Trophoblast cell (in vitro differentiated cells and primary cell): ENCODE data around the gene COL4A2.

Experiments
- DNase-seq, 2 donors: peaks; one replicate each; pipeline ENCODE4 v3.0.0-alpha.2; 2016
- H2AFZ ChIP-seq: 2 replicates; pipeline ENCODE4 v1.6.1; 2013; ENCODE audit warnings: low read length, moderate library complexity, mild to moderate bottlenecking; ENCODE audit not compliant: insufficient read depth, poor library complexity
- H2AK5ac ChIP-seq: 2 replicates; pipeline ENCODE4 v1.6.1; 2013; ENCODE audit warnings: mild to moderate bottlenecking, low read length
- H2BK120ac ChIP-seq: 2 replicates; pipeline ENCODE4 v1.6.1; 2013; ENCODE audit warnings: low read length, mild to moderate bottlenecking, moderate library complexity; ENCODE audit not compliant: insufficient read depth, poor library complexity
- H2BK12ac ChIP-seq: 2 replicates; pipeline ENCODE4 v1.6.1; 2013; ENCODE audit warnings: mild to moderate bottlenecking, low read length, moderate library complexity
- H2BK5ac ChIP-seq: 2 replicates; pipeline ENCODE4 v1.6.1; 2013; ENCODE audit warnings: low read length, low read depth, moderate library complexity, mild to moderate bottlenecking; ENCODE audit not compliant: poor library complexity
- H3K14ac ChIP-seq: 2 replicates; pipeline ENCODE4 v1.6.1; 2013; ENCODE audit warnings: mild to moderate bottlenecking, low read length
- H3K18ac ChIP-seq: 2 replicates; pipeline ENCODE4 v1.6.1; 2013; ENCODE audit warnings: mild to moderate bottlenecking, low read length
- H3K23ac ChIP-seq: 2 replicates; pipeline ENCODE4 v1.6.1; 2013; ENCODE audit warnings: low read length
- H3K27ac ChIP-seq: 2 replicates; pipeline ENCODE4 v1.5.1; 2013; ENCODE audit warnings: low read depth, mild to moderate bottlenecking, inconsistent platforms, low read length, moderate library complexity
- H3K27me3 ChIP-seq: 2 replicates; pipeline ENCODE4 v1.6.1; 2013; ENCODE audit warnings: inconsistent platforms, mild to moderate bottlenecking, low read length, moderate library complexity; ENCODE audit not compliant: insufficient read depth
- H3K36me3 ChIP-seq, 2 experiments: 1 replicate in 1 of 2; 2 replicates in 1 of 2; pipeline ENCODE4 v1.6.1; 2013; ENCODE audit warnings: low read length in 2 of 2, mild to moderate bottlenecking in 2 of 2, moderate library complexity in 1 of 2; ENCODE audit not compliant: insufficient read depth in 2 of 2, control insufficient read depth in 1 of 2
- H3K4ac ChIP-seq: 2 replicates; pipeline ENCODE4 v1.6.1; 2013; ENCODE audit warnings: low read depth, mild to moderate bottlenecking, low read length, moderate library complexity
- H3K4me1 ChIP-seq, 2 experiments: 1 replicate in 1 of 2; 2 replicates in 1 of 2; pipeline ENCODE4 v1.6.1; 2013; ENCODE audit warnings: low read length in 2 of 2, mild to moderate bottlenecking in 2 of 2, moderate library complexity in 1 of 2; ENCODE audit not compliant: insufficient read depth in 2 of 2, control insufficient read depth in 1 of 2
- H3K4me2 ChIP-seq: 2 replicates; pipeline ENCODE4 v1.6.1; 2013; ENCODE audit warnings: inconsistent platforms, mild to moderate bottlenecking, low read length, moderate library complexity
- H3K4me3 ChIP-seq: 2 replicates; pipeline ENCODE4 v1.5.1; 2013; ENCODE audit warnings: mild to moderate bottlenecking, low read depth, low read length, inconsistent platforms
- H3K79me1 ChIP-seq: one replicate; pipeline ENCODE4 v1.6.1; 2013; ENCODE audit warnings: low read length
- H3K79me2 ChIP-seq: 2 replicates; pipeline ENCODE4 v1.6.1; 2013; ENCODE audit warnings: low read length, mild to moderate bottlenecking; ENCODE audit not compliant: control insufficient read depth, insufficient read depth, poor library complexity
- H3K9ac ChIP-seq: 2 replicates; pipeline ENCODE4 v1.6.1; 2013; ENCODE audit warnings: mild to moderate bottlenecking, low read length
- H3K9me3 ChIP-seq: 2 replicates; pipeline ENCODE4 v1.6.1; 2013; ENCODE audit warnings: low read depth, mild to moderate bottlenecking, control low read depth, inconsistent platforms, low read length; ENCODE audit not compliant: insufficient read depth
- H4K12ac ChIP-seq: 2 replicates; pipeline ENCODE4 v1.6.1; 2013; ENCODE audit warnings: low read depth, mild to moderate bottlenecking, low read length, moderate library complexity
- H4K8ac ChIP-seq: 2 replicates; pipeline ENCODE4 v1.6.1; 2013; ENCODE audit warnings: low read depth, mild to moderate bottlenecking, low read length, moderate library complexity
- H4K91ac ChIP-seq: one replicate; pipeline ENCODE4 v1.6.1; 2013; ENCODE audit warnings: low read depth, mild to moderate bottlenecking, low read length, moderate library complexity
- WGBS: extraction: QIAGEN DNeasy Blood & Tissue Kit; methylation state at CpG from one replicate; pipeline ENCODE4 v1.1.7; 2013; ENCODE audit warnings: missing lambda C conversion rate; ENCODE audit not compliant: insufficient read length, insufficient coverage; ENCODE audit errors: extremely low coverage; 5-methylcytosine and 5-hydroxymethylcytosine counted together

Gene COL4A2

GRCh38 chr13:110483386-110483968 is 176.4 kb downstream of the COL4A2 start:
- Histone ChIP-seq H2BK120ac (no peak overlapping the region), H3K79me2 (peaks cover 6% of the 10 kb centered on the region), H3K79me1 (peaks cover 30% of the 10 kb centered on the region), H2AK5ac (no peak overlapping the region), H3K14ac (no peak overlapping the region), H2AFZ (no peak overlapping the region), H3K4me1 (peaks cover 35 to 36% of the 10 kb centered on the region in 2 experiments), H3K23ac (no peak overlapping the region), H3K36me3 (peaks cover 53 to 69% of the 10 kb centered on the region in 2 experiments), H3K4me3 (no peak overlapping the region), H4K91ac (no peak overlapping the region), H3K9me3 (no peaks in the 10 kb centered on the region), H2BK12ac (peak overlapping the region; percentile 32), H3K18ac (no peak overlapping the region), H3K4ac (no peak overlapping the region), H3K9ac (no peak overlapping the region), H3K4me2 (no peak overlapping the region), H2BK5ac (peak overlapping the region; percentile 15), H3K27ac (no peak overlapping the region), H3K27me3 (no peaks in the 10 kb centered on the region), H4K12ac (no peak overlapping the region), H4K8ac (no peak overlapping the region)
- DNase-seq, result no peak
- WGBS, result no CpG with 5 or more reads among the region's 13 CpGs

GRCh38 chr13:110484290-110485048 is 177.4 kb downstream of the COL4A2 start:
- no peak overlapping the region for H2AFZ ChIP-seq
- peak overlapping the region; percentile 1 for H4K12ac ChIP-seq
- H3K23ac ChIP-seq, result no peak overlapping the region
- H3K4me1 ChIP-seq, result peaks cover 33 to 38% of the 10 kb centered on the region in 2 experiments
- H3K9me3 ChIP-seq, result peaks cover 2% of the 10 kb centered on the region
- H3K14ac ChIP-seq, result peak overlapping the region; percentile 45
- peak overlapping the region; percentile 7 for H2BK12ac ChIP-seq
- peak overlapping the region; percentile 61 for H4K91ac ChIP-seq
- H3K79me2 ChIP-seq, result peaks cover 6% of the 10 kb centered on the region
- whole genome bisulfite sequencing, result no CpG with 5 or more reads among the region's 18 CpGs
- no peak overlapping the region for H3K9ac ChIP-seq
- H3K18ac ChIP-seq, result peak overlapping the region; percentile 55
- H3K4me2 ChIP-seq, result no peak overlapping the region
- H3K4me3 ChIP-seq, result no peak overlapping the region
- no peak for DNase-seq
- H2BK120ac ChIP-seq, result peak overlapping the region; percentile 80
- peaks cover 28% of the 10 kb centered on the region for H3K79me1 ChIP-seq
- H3K27ac ChIP-seq, result peak overlapping the region; percentile 97
- peak overlapping the region; percentile 48 for H4K8ac ChIP-seq
- peaks cover 52 to 69% of the 10 kb centered on the region in 2 experiments for H3K36me3 ChIP-seq
- peak overlapping the region; percentile 50 for H2BK5ac ChIP-seq
- H3K4ac ChIP-seq, result peak overlapping the region; percentile 31
- H3K27me3 ChIP-seq, result no peaks in the 10 kb centered on the region
- peak overlapping the region; percentile 70 for H2AK5ac ChIP-seq

- Histone ChIP-seq H2AK5ac (peak overlapping the region; percentile 80), H4K12ac (peak overlapping the region; percentile 45), H3K27me3 (no peaks in the 10 kb centered on the region), H2BK12ac (peak overlapping the region; percentile 66), H3K4me1 (peaks cover 29 to 32% of the 10 kb centered on the region in 2 experiments), H3K23ac (no peak overlapping the region), H4K91ac (peak overlapping the region; percentile 94), H3K79me2 (peaks cover 6% of the 10 kb centered on the region), H2AFZ (peak overlapping the region; percentile 28), H3K4ac (peak overlapping the region; percentile 78), H2BK120ac (peak overlapping the region; percentile 92), H3K36me3 (peaks cover 52 to 68% of the 10 kb centered on the region in 2 experiments), H3K4me2 (peak overlapping the region; percentile 41), H3K14ac (peak overlapping the region; percentile 78), H4K8ac (peak overlapping the region; percentile 63), H2BK5ac (peak overlapping the region; percentile 93), H3K27ac (peak overlapping the region; percentile 97), H3K79me1 (peaks cover 24% of the 10 kb centered on the region), H3K9ac (no peak overlapping the region), H3K9me3 (peaks cover 2% of the 10 kb centered on the region), H3K4me3 (no peak overlapping the region), H3K18ac (peak overlapping the region; percentile 58)
- DNase-seq, result peak; percentile 59 to 64
- no CpG with 5 or more reads among the region's 9 CpGs for WGBS
Observed at GRCh38 chr13:110485604-110486003, 178.5 kb downstream of the COL4A2 start.

- H3K9ac ChIP-seq, result no peak overlapping the region
- peak overlapping the region; percentile 45 for H4K12ac ChIP-seq
- no peaks in the 10 kb centered on the region for H3K27me3 ChIP-seq
- no peak overlapping the region for H3K23ac ChIP-seq
- peaks cover 6% of the 10 kb centered on the region for H3K79me2 ChIP-seq
- H2BK5ac ChIP-seq, result peak overlapping the region; percentile 93
- peak overlapping the region; percentile 58 for H3K18ac ChIP-seq
- peak overlapping the region; percentile 97 for H3K27ac ChIP-seq
- H3K9me3 ChIP-seq, result peaks cover 2% of the 10 kb centered on the region
- H3K14ac ChIP-seq, result peak overlapping the region; percentile 78
- H3K36me3 ChIP-seq, result peaks cover 56 to 70% of the 10 kb centered on the region in 2 experiments
- peak overlapping the region; percentile 94 for H4K91ac ChIP-seq
- peaks cover 29 to 32% of the 10 kb centered on the region in 2 experiments for H3K4me1 ChIP-seq
- peak overlapping the region; percentile 28 for H2AFZ ChIP-seq
- peaks cover 24% of the 10 kb centered on the region for H3K79me1 ChIP-seq
- H3K4me3 ChIP-seq, result no peak overlapping the region
- peak overlapping the region; percentile 41 for H3K4me2 ChIP-seq
- peak overlapping the region; percentile 63 for H4K8ac ChIP-seq
- DNase-seq, result peak in 1 of 2 donors; percentile 43
- H2AK5ac ChIP-seq, result peak overlapping the region; percentile 80
- H2BK12ac ChIP-seq, result peak overlapping the region; percentile 66
- WGBS, result no CpG with 5 or more reads among the region's 15 CpGs
- H3K4ac ChIP-seq, result peak overlapping the region; percentile 78
- H2BK120ac ChIP-seq, result peak overlapping the region; percentile 92
Observed at GRCh38 chr13:110486061-110486715, 179.1 kb downstream of the COL4A2 start.
